DMS53 (cell line): ENCODE results near the gene KDR.

ENCODE experiments used
- DNase-seq: peaks from one replicate; lab custom pipeline; 2025; lab: John Stamatoyannopoulos, UW

KDR gene

DNA sequence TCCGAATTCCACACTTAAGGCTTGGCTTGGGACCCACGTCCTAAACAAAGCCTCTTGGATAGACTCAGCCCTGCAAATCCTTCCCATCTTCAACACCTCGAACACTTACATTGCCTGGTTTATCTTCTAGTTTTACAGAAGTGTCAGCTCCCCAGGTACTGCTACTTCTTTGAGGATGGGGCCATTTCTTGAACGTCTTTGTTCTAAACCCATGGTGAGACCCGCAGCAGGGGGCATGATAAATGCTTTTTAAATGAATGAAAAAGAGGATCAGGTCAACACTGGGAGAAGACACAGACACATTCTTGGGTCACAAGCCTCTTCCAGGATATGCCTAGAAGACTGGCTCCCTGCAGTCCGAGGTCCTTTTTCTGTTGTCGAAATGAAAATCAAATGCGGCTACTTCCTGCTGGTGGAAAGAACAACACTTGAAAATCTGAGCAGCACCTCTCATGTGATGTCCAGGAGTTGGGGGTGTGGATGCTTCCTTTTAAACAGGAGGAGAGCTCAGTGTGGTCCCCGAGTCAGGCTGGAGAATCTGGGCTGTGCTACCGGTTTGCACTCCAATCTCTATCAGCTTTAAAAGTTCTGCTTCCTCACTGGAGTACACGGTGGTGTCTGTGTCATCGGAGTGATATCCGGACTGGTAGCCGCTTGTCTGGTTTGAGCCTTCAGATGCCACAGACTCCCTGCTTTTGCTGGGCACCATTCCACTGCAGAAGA, 45.8 kb downstream of the KDR start:
- no peak for DNase-seq

- no peak for DNase-seq
These were observed 46.4 kb downstream of the KDR start for GRCh38 chr4:55078987-55079386.

- DNase-seq: no peak
These were observed 47.8 kb downstream of the KDR start for GRCh38 chr4:55077577-55077976.

DNA sequence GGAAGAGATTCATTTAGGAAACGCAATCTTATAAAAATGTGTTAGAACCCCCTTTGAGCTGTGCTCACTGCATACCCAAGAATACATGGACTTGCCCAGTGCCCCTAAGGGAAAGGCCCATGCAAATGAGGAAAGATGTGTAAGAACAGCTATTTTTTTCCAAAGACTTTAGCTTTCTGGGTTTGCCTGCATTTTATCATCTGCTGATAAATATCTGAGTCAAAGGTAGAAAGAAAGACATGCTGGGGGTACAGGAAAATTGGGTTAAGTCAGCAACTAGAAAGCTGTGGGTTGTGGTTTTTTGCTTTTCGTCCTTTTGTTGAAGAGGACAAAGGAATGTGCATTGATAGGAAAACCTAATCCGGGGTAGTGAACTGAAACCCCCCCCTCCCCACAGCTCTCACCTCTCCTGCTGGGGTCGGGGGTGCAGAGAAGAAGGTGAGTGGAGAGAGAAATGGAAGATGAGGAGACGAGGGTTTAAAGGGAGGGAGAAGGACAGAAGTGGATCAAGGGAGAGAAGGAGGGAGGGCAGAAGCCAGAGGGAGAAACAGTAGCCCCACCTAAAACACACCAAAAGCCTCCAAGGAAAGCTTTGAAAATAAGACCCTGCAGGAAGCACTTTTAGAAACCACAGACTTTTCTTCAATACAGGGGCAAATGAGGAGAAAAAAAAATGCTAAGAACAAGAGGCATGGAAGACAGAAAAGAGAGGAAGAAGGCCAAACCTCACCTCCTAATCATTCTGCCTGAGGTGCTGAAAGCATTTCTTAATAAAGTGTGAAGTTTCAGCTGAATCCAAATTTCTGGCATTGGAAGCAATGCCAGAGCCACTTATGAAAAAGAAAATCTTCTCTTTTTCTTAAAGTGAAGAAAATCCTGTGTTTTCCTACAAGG, 49.3 kb downstream of the KDR start:
- no peak for DNase-seq

DNA sequence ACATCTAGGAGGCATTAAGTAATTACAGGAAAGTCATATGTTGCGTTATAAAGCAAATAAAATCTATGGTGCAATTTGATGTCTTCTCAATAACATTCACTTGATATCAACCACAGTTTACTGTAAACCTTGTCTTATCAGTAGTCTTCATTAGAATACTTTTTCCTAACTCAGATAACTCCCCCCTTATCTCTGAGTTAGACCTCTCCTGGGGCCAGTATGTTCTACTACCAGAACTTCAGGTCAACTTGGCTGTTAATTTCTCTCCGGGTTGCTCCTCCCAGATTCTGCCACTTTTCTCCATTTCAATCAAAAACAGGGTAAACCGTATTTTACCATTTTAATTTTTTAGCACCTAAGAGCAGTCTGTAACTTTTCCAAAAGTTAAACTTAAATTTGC, 50.0 kb downstream of the KDR start:
- no peak for DNase-seq

GRCh38 chr4:55074386-55074785, 51.0 kb downstream of the KDR start:
- no peak for DNase-seq

GRCh38 chr4:55071951-55072350, 53.4 kb downstream of the KDR start:
- DNase-seq: peak; percentile 13

- DNase-seq: no peak
These were observed 56.1 kb downstream of the KDR start for GRCh38 chr4:55069248-55069647.

DNA sequence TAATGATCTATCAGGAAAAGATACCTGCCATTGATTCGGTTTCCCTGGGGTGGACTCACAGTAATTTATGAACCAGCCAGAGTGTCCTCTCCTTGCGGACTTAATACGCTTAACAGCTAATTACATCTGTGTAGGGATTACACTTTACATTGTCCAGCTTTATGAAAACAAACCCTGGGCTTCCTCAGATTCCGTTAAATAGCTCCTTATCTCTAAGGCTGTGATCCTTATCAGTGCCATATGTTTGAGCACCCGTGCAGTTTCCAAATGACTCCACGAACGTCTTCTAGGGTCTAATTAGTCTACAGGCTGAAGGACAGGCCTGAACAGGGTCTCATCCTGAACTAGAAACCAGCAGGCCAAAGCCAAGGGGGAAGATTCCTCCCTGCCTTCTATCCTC, 56.9 kb downstream of the KDR start:
- DNase-seq: no peak

DNA sequence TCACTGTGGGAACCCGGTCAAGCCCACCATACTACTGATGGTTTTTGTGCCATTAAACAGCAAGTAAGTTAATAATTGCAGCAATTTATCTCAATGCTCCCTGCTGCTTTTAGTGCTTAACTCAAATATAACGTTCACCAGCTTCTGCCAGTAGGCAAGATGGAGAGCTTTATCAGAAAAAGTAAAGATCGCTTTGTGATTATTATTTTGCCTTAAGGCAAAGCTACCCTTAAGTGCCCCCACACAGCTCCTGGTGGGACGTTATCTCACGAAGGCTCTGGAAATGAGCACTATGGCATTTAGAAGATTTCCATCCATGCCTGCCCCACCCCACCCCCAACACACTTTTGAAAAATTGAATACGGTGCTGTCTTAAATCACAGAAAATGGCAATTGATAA, 59.4 kb downstream of the KDR start:
- DNase-seq: no peak

GRCh38 chr4:55055529-55055928, 69.9 kb downstream of the KDR start:
- no peak for DNase-seq

DNA sequence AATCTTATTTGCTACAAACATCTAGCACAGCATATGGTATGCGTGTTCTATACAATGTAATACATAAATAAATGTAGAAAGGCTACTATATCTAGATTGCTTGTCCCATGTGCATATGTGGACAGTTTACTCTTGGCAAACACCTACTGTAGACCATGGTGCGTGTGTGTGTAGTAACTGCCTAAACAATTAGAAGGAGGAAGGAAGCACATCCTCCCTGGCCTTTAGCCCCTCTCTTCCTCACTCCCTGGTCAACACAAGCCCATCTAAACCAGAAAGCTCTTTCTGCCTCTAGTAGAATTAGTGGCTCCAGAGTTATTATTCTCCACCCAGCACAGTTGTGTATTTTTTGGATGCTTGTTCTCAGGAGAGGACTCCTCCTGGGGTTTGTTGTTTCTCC, 73.9 kb downstream of the KDR start:
- DNase-seq: no peak

DNA sequence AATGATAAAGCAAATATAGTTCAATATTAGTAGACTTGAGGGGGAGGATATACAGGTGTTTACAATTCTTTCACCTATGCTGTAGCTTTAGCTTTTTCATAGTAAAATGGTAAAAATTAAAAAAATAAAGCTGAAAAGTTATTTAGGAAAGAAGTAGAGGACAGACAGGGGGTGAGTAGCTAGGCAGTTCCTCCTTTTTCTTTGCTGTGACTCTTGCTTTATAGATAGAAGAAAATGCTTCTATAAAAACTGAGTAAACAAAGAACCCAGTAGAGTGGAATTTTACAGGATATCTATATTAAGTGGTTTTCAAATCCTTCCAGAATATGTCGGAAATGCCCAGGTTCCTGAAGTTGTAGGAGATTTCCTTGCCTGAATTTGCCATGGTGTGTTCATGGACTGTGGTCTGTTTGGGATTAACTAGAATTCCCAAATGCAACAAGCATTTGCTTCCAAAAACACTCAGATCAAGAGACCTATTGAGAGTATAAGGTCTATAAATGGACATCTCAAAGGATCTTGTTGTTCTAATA, 74.9 kb downstream of the KDR start:
- DNase-seq: no peak

DNA sequence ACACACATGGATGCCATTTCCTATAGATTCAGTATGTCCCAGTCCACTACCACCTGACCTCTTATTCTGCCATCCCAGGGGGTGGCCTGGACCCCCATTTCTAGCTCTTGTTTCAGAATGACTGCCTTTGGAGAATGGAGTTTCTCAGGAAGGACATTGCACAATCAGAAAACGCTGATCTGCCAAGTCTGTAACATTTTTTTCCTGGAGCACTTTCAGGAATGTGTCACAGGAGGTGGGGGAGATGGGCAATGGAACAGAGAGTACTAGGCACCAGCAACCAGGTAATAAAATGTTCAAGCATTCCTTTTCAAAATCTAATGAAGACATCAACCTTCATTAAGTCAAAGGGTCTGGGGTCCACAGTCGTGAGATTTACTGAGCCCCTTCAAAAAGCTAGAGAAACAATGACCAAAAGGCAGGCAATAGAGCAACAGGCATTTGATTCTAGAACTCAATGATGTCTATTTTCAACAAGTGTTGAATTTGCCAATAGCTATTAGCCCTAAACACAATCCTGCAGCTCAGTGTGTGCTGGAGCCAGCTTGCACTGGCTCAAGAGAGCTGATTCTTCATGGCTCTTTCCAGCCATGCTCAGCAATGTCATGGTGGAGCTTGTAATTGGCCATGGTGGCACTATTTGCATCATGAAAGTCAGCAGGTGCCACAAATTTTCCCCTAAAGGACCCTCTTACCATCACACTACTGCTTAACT, 87.1 kb downstream of the KDR start:
- no peak for DNase-seq

DNA sequence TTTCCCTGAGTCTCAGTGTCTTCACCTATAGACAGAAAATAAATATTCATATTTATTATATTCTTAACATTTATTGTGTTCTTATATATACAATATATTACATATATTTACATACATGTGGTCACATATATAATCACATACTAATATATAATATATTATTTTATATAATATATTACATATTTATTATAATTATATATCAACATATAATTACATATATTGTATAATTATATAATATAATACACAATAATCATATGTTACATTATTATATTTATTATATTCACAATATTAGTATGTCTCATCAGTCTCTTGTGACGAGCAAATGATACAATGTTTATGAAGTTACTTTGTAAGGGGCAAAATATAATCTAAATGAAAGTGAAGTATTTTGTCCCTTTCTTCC, 87.7 kb downstream of the KDR start:
- DNase-seq: no peak

DNA sequence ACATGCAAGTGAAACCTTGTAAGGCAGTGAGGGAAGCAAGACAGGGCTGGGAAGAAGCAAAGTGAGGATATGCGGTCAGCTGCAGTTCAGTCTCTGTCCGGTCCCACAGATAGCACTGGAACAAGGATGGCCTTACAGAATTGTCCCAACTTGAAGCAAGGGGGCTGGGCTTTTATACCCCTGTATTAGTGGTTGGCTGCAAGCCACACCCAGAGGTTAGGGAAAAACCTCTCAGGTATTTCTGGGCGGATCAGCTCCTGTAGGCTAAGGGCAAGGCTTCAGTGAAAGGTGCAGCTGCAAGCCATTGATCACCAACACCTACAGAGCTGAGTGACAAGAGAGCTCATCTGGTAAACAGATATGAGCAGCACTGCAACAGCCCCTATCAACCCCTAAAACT, 89.0 kb downstream of the KDR start:
- DNase-seq: no peak

- no peak for DNase-seq
These were observed 89.5 kb downstream of the KDR start for GRCh38 chr4:55035892-55036291.

DNA sequence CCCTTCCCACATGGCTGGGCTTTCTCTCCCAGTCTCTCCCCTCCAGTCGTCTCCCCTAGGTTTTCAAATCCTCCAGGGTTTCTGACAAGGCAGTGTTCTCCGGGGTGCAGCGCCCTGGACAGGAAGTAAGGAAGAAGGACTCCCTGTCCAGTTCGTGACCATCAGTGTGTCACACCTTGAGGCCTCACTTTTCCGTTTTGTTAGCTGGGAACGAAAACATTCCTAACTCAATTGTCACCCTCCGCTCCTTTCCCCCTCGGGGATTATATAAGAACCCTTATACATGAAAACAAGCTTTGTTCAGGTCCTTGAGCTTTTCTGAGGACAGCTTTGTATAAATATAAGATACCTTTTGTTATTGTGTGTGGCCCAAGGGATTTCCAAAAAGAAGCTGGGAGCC, 92.1 kb downstream of the KDR start:
- DNase-seq: peak; percentile 43

DNA sequence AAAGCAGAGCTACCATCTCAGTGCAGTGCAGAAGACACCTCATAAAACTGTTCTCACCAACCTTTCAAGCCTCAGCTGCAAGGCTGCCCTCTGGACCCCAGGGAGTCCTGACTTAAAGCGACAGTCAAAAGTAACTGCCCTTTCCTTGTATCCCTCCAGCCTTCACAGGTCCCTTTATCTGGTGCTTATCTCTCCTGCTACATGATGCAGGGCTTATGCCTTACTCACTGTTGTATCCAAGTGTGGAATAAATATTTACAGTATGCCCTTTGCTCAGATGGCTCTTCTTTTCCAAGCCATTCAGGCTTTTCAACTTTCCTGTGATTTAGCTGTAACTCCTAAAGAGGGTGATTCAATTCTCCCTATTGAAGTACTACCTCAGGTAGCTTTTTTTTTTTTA, 92.6 kb downstream of the KDR start:
- peak; percentile 69 for DNase-seq

- DNase-seq: no peak
These were observed 93.2 kb downstream of the KDR start for GRCh38 chr4:55032179-55032578.

- DNase-seq: no peak
These were observed 94.2 kb downstream of the KDR start for GRCh38 chr4:55031158-55031557.

DNA sequence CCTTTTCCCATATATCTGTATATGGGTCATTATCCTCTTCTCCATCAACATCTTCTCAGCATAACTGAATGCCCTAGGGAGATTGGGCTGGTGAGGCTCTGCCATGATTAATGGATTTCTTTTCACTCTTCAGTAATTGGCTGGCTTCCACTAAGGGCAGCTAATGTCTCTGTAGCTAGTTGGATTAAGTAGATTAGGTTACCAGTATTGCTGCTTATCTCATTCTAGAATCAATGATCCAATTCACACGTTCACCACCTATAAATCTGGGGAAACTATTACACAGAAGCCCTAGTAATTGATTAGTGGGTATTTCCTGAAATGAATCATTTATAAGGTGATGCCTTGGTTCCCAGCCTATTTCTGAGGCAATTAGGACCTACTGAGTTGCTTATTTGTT, 94.8 kb downstream of the KDR start:
- DNase-seq: no peak
